Neural progenitor cell (in vitro differentiated cells): ENCODE results near the gene RASGRF1. TPM values are rescaled to one million over a fixed set of nuclear protein-coding genes. Genes with fewer than 3 reads are reported as not detected.

Experiments used
- DNase-seq: peaks from one replicate; pipeline ENCODE4 v3.0.0-alpha.2; 2016; ENCODE audit warnings: low spot score
- H2AFZ ChIP-seq: fragments of 200-600 bp; sonication (generic); replicated peaks from 2 replicates; pipeline ENCODE4 v1.6.1; 2016; ENCODE audit warnings: antibody characterized with exemption
- H3F3A ChIP-seq: fragments of 200-600 bp; sonication (generic); 2 replicates; pipeline ENCODE4 v1.6.1; 2016; ENCODE audit warnings: antibody characterized with exemption, low read depth
- H3K27ac ChIP-seq: fragments of 200-600 bp; sonication (generic); 2 replicates; pipeline ENCODE4 v1.5.1; 2016; ENCODE audit warnings: mild to moderate bottlenecking
- H3K27me3 ChIP-seq: fragments of 200-600 bp; sonication (generic); 2 replicates; pipeline ENCODE4 v1.6.1; 2016; ENCODE audit warnings: mild to moderate bottlenecking, moderate library complexity
- H3K36me3 ChIP-seq: fragments of 200-600 bp; sonication (generic); 2 replicates; pipeline ENCODE4 v1.5.1; 2016
- H3K4me1 ChIP-seq: fragments of 200-600 bp; sonication (generic); 2 replicates; pipeline ENCODE4 v1.6.1; 2016; ENCODE audit warnings: mixed run types
- H3K4me2 ChIP-seq: fragments of 200-600 bp; sonication (generic); 2 replicates; pipeline ENCODE4 v1.6.1; 2016
- H3K4me3 ChIP-seq: fragments of 200-600 bp; sonication (generic); 2 replicates; pipeline ENCODE4 v1.5.1; 2016
- H3K79me2 ChIP-seq: fragments of 200-600 bp; sonication (generic); 2 replicates; pipeline ENCODE4 v1.6.1; 2016; ENCODE audit warnings: low read depth
- H3K9ac ChIP-seq: fragments of 200-600 bp; sonication (generic); 2 replicates; pipeline ENCODE4 v1.6.1; 2016
- H3K9me3 ChIP-seq: fragments of 200-600 bp; sonication (generic); 2 replicates; pipeline ENCODE4 v1.5.1; 2016; ENCODE audit warnings: low read depth
- H4K20me1 ChIP-seq: fragments of 200-600 bp; sonication (generic); 2 replicates; pipeline ENCODE4 v1.6.1; 2016; ENCODE audit warnings: low read depth
- H3K27ac Mint-ChIP-seq: 3 replicates; pipeline ENCODE4 v1.8.0; 2021; ENCODE audit warnings: mixed read lengths
- H3K27me3 Mint-ChIP-seq: 2 replicates; pipeline ENCODE4 v1.8.0; 2022; ENCODE audit warnings: low read depth, mild to moderate bottlenecking, inconsistent platforms, moderate library complexity, mixed read lengths; ENCODE audit not compliant: insufficient read depth
- H3K36me3 Mint-ChIP-seq: 3 replicates; pipeline ENCODE4 v1.8.0; 2021; ENCODE audit warnings: mixed read lengths
- H3K4me1 Mint-ChIP-seq: 3 replicates; pipeline ENCODE4 v1.8.0; 2021; ENCODE audit warnings: mixed read lengths
- H3K4me3 Mint-ChIP-seq: 3 replicates; pipeline ENCODE4 v1.8.0; 2021; ENCODE audit warnings: mild to moderate bottlenecking, moderate library complexity, mixed read lengths
- H3K9me3 Mint-ChIP-seq: 3 replicates; pipeline ENCODE4 v1.8.0; 2020; ENCODE audit warnings: mixed read lengths
- EZH2 ChIP-seq: fragments of 200-600 bp; sonication (generic); IDR thresholded peaks from 2 replicates; pipeline ENCODE4 v1.6.1; 2017; ENCODE audit warnings: antibody characterized with exemption, mild to moderate bottlenecking, moderate library complexity
- EZH2phosphoT487 ChIP-seq: fragments of 200-600 bp; sonication (generic); IDR thresholded peaks from 2 replicates; pipeline ENCODE4 v1.6.1; 2017; ENCODE audit warnings: antibody characterized with exemption
- total RNA-seq: library from RNA; depleted of rRNA; stranded (reverse); fragments of >200 nt; gene quantifications from 2 replicates; pipeline ENCODE4 v1.2.3, GENCODE V29; 2015; ENCODE audit warnings: low replicate concordance
- TF ChIP-seq, protein P1 (sequence below): fragments of 200-600 bp; sonication (generic); IDR thresholded peaks from 2 replicates; pipeline ENCODE4 v1.5.1; 2017; ENCODE audit warnings: antibody characterized with exemption, mild to moderate bottlenecking

Gene RASGRF1
- total RNA-seq, 1 donor from 2014 or later: 0.22 TPM

DNA sequence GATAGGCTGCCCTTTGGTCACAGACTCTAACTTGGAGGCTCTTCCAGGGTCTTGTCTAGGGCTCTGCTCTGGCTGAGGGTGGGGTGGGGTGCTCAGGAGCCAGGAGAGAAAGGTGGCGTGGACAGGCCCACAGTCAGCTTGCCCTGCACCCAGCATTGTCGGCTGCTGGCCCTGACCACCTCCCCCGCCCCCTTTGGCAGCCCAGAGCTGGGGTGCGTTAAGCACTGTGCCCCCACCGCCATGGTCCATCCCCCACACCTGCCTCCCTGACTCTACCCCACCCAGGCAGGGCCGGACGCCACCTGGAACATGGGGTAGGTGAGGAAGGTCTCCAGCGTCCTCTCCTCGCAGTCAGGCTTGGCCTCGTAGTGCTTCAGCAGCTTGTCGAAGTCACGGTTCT, 58.8 kb downstream of the RASGRF1 start:
- Histone ChIP-seq H3K9ac (no peak overlapping the region), H3K4me1 (peaks cover 8% of the 10 kb centered on the region), H3K36me3 (no peaks in the 10 kb centered on the region), H3K4me3 (no peak overlapping the region), H3K27ac (no peak overlapping the region), H3K9me3 (no peaks in the 10 kb centered on the region), H3K79me2 (no peaks in the 10 kb centered on the region), H3K4me2 (no peak overlapping the region), H2AFZ (no peak overlapping the region), H3F3A (no peaks in the 10 kb centered on the region), H4K20me1 (no peaks in the 10 kb centered on the region), H3K27me3 (no peaks in the 10 kb centered on the region)
- Mint-ChIP-seq H3K4me3 (no peak overlapping the region), H3K36me3 (no peaks in the 10 kb centered on the region), H3K9me3 (peaks cover under 1% of the 10 kb centered on the region), H3K27me3 (peaks cover 3% of the 10 kb centered on the region), H3K4me1 (peaks cover 10% of the 10 kb centered on the region), H3K27ac (no peak overlapping the region)
- no peak for TF ChIP-seq EZH2phosphoT487
- no peak for TF ChIP-seq EZH2
- TF ChIP-seq, protein P1, sequence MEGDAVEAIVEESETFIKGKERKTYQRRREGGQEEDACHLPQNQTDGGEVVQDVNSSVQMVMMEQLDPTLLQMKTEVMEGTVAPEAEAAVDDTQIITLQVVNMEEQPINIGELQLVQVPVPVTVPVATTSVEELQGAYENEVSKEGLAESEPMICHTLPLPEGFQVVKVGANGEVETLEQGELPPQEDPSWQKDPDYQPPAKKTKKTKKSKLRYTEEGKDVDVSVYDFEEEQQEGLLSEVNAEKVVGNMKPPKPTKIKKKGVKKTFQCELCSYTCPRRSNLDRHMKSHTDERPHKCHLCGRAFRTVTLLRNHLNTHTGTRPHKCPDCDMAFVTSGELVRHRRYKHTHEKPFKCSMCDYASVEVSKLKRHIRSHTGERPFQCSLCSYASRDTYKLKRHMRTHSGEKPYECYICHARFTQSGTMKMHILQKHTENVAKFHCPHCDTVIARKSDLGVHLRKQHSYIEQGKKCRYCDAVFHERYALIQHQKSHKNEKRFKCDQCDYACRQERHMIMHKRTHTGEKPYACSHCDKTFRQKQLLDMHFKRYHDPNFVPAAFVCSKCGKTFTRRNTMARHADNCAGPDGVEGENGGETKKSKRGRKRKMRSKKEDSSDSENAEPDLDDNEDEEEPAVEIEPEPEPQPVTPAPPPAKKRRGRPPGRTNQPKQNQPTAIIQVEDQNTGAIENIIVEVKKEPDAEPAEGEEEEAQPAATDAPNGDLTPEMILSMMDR: no peak
- DNase-seq: no peak

DNA sequence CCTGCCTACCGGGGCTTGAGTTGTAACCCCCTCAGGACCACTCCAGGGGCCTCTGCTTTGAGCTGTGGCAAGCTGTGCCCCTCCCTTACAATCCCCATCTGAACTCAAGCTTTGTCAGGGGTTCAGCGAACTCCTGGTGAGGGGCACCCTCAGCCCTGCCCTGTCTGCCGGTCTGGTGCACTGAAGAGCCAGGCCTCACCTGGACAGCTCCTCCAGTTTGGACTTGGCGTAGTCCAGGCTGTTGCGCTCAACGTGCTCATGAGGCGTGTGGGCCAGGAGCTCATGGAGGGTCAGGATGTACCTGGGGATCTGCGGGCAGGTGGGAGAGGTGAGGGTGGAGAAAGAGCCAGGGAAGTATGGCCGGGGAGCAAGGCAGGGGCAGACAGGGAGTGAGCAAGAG, 59.4 kb downstream of the RASGRF1 start:
- Histone ChIP-seq H2AFZ (no peak overlapping the region), H3K9me3 (no peaks in the 10 kb centered on the region), H3K4me1 (peaks cover 8% of the 10 kb centered on the region), H3K36me3 (no peaks in the 10 kb centered on the region), H3K4me3 (no peak overlapping the region), H3K27me3 (no peaks in the 10 kb centered on the region), H3F3A (no peaks in the 10 kb centered on the region), H3K27ac (no peak overlapping the region), H3K9ac (no peak overlapping the region), H3K79me2 (no peaks in the 10 kb centered on the region), H4K20me1 (no peaks in the 10 kb centered on the region), H3K4me2 (no peak overlapping the region)
- H3K4me3 Mint-ChIP-seq: no peak overlapping the region
- H3K4me1 Mint-ChIP-seq: peaks cover 10% of the 10 kb centered on the region
- peaks cover 2% of the 10 kb centered on the region for H3K9me3 Mint-ChIP-seq
- H3K27me3 Mint-ChIP-seq: peaks cover 6% of the 10 kb centered on the region
- no peak for DNase-seq
- H3K27ac Mint-ChIP-seq: no peak overlapping the region
- no peaks in the 10 kb centered on the region for H3K36me3 Mint-ChIP-seq
- TF ChIP-seq EZH2: no peak
- TF ChIP-seq, protein P1: no peak
- TF ChIP-seq EZH2phosphoT487: no peak

DNA sequence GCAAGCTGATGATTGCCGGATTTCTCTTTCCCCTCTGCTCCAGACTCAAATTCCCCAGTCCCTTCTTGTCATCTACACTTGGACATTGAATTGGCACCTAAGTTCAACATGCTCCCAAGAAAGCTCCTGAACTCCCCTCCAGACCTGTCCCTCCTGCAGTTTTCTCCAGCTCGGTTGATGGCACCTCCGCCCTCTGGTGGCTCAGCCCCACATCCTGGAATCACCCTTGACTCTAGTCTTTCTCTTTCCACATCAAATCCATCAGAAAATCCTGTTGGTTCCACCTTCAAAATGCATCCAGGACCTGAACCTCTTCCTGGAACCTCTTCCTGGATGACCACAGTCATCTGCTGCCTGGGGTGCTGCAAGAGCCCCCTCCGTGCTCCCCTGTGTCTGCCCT, 60.1 kb downstream of the RASGRF1 start:
- Mint-ChIP-seq H3K4me3 (no peak overlapping the region), H3K27me3 (peaks cover 9% of the 10 kb centered on the region), H3K9me3 (peaks cover 3% of the 10 kb centered on the region), H3K4me1 (peaks cover 6% of the 10 kb centered on the region), H3K36me3 (no peaks in the 10 kb centered on the region), H3K27ac (no peak overlapping the region)
- no peak for DNase-seq
- H3K4me2 ChIP-seq: no peak overlapping the region
- H3K36me3 ChIP-seq: no peaks in the 10 kb centered on the region
- TF ChIP-seq, protein P1: peak; percentile 8
- no peak for TF ChIP-seq EZH2phosphoT487
- H3K4me3 ChIP-seq: no peak overlapping the region
- no peaks in the 10 kb centered on the region for H3F3A ChIP-seq
- peaks cover 7% of the 10 kb centered on the region for H3K4me1 ChIP-seq
- H3K79me2 ChIP-seq: no peaks in the 10 kb centered on the region
- H4K20me1 ChIP-seq: no peaks in the 10 kb centered on the region
- H2AFZ ChIP-seq: no peak overlapping the region
- no peak overlapping the region for H3K9ac ChIP-seq
- H3K9me3 ChIP-seq: no peaks in the 10 kb centered on the region
- H3K27me3 ChIP-seq: no peaks in the 10 kb centered on the region
- no peak overlapping the region for H3K27ac ChIP-seq
